Measurements from ENCODE around the gene RABGAP1L. TPM values are rescaled to one million over a fixed set of nuclear protein-coding genes. Genes with fewer than 3 reads are reported as not detected.

Gene RABGAP1L
- total and polyA plus RNA-seq, 2 donors (not counting 3 experiments of a cell fraction or from before 2014, with no cell fraction given) = 6.4 to 22.2 TPM

GRCh38 chr1:174809755-174810280 lies 650.5 kb downstream of the RABGAP1L start:
- Histone ChIP-seq H3K36me3 (ENCODE audit: control insufficient read depth in 2 of 2, extremely low read depth in 1 of 2, insufficient read depth in 2 of 2, low read length in 2 of 2) (no peaks in the 10 kb centered on the region), H3K79me2 (ENCODE audit: control insufficient read depth, insufficient read depth, low read length) (no peaks in the 10 kb centered on the region), H3K4me2 (ENCODE audit: insufficient read depth, low read length) (no peak overlapping the region), H3K27me3 (ENCODE audit: control insufficient read depth in 2 of 2, insufficient read depth in 2 of 2, low read length in 2 of 2) (no peaks in the 10 kb centered on the region), H3K4me3 (replicated peaks in 1 of 3; ENCODE audit: insufficient read depth in 1 of 3, low read depth in 1 of 3, low read length in 3 of 3) (no peak overlapping the region), H2AFZ (ENCODE audit: low read depth, low read length) (no peak overlapping the region), H3K27ac (ENCODE audit: insufficient read depth, low read depth, low read length) (no peak overlapping the region), H3K9me1 (replicated peaks; ENCODE audit: control insufficient read depth, extremely low read depth, insufficient read depth, low read length) (no peaks in the 10 kb centered on the region), H4K20me1 (replicated peaks; ENCODE audit: control insufficient read depth, extremely low read depth, insufficient read depth, low read length) (no peaks in the 10 kb centered on the region), H3K4me1 (ENCODE audit: control insufficient read depth, extremely low read depth, insufficient read depth, low read length) (peaks cover under 1% of the 10 kb centered on the region), H3K9ac (replicated peaks; ENCODE audit: extremely low read depth, insufficient read depth, low read length) (no peak overlapping the region), H3K9me3 (replicated peaks; ENCODE audit: control insufficient read depth, insufficient read depth, low read length) (no peaks in the 10 kb centered on the region)
- no TSS peak for BruUV-seq (replicated peaks)
- intact Hi-C loops (cut with micrococcal nuclease) (no loop called here), dilution Hi-C loops (cut with MboI; ENCODE audit: extremely low pct_ligation_motif_present, low sequenced_read_pairs) (no loop called here)
- ChIA-PET CTCF (interaction anchor here (0.9 to 1.5 kb wide), 4 partner anchors 9 to 173 kb away, joined by 3 to 6 read pairs (median 3); no protein-coding TSS in a partner anchor), POLR2A (interaction anchor here (0.6 kb wide), 1 partner anchor 9 kb away, joined by 6 read pairs; no protein-coding TSS in a partner anchor)
- FAIRE-seq (no peak), DNase-seq (ENCODE audit: low read depth, low spot score) (no peak)
- TF ChIP-seq JUN (IDR thresholded peaks at IDR 0.05; ENCODE audit: borderline replicate concordance, insufficient read depth, insufficient read length, low read depth) = no peak
- TF ChIP-seq CTCF (IDR thresholded peaks at IDR 0.05; ENCODE audit: extremely low read depth in 1 of 2, insufficient read depth in 1 of 2, low read depth in 1 of 2, low read length in 2 of 2) = no peak
- TF ChIP-seq GATA2 (IDR thresholded peaks at IDR 0.05; ENCODE audit: insufficient read depth, insufficient read length, low read depth, low read length) = no peak
- no peak for TF ChIP-seq MYC (IDR thresholded peaks at IDR 0.05; ENCODE audit: low read depth, low read length)
- TF ChIP-seq MAX (IDR thresholded peaks at IDR 0.05; ENCODE audit: insufficient read depth, insufficient read length) = no peak
- no peak for TF ChIP-seq FOS (IDR thresholded peaks at IDR 0.05; ENCODE audit: borderline replicate concordance, insufficient read depth, low read length)

All from endothelial cell of umbilical vein (primary cell).